Activated T-cell treated with anti-CD3 and anti-CD28 coated beads, Interleukin-2, amount 50 U/mL, for 4 hours (primary cell): ENCODE data around the gene TRIB2. TPM values are rescaled to one million over a fixed set of nuclear protein-coding genes. Genes with fewer than 3 reads are reported as not detected.

Experiments used
- ATAC-seq, 2 donors: fragments of 200-7000 bp; cut with Tn5 transposase; one replicate each; pipeline ENCODE4 v1.10.0; 2021
- DNase-seq: peaks from one replicate; pipeline ENCODE4 v3.0.0-alpha.2; 2020
- H3K27me3 Mint-ChIP-seq: one replicate; pipeline ENCODE4 v1.8.0; 2021; ENCODE audit warnings: low read depth, mixed read lengths
- H3K36me3 Mint-ChIP-seq: one replicate; pipeline ENCODE4 v1.8.0; 2022; ENCODE audit warnings: mixed read lengths; ENCODE audit not compliant: insufficient read depth
- H3K4me1 Mint-ChIP-seq: one replicate; pipeline ENCODE4 v1.8.0; 2021; ENCODE audit warnings: low read depth, mixed read lengths
- H3K4me3 Mint-ChIP-seq: one replicate; pipeline ENCODE4 v1.8.0; 2021; ENCODE audit warnings: mild to moderate bottlenecking, moderate library complexity, mixed read lengths
- H3K9me3 Mint-ChIP-seq: one replicate; pipeline ENCODE4 v1.8.0; 2021; ENCODE audit warnings: mixed read lengths
- total RNA-seq, 3 donors: library from RNA; stranded (reverse); gene quantifications; one replicate each; pipeline ENCODE4 v1.2.1, GENCODE V29; 2021

The TRIB2 gene
- total RNA-seq, 3 donors from 2014 or later: 8.8 to 13.3 (median 9.8) TPM

GRCh38 chr2:12721566-12722446, 5.1 kb downstream of the TRIB2 start:
- ATAC-seq: peak in 1 of 2 donors; percentile 6
- Mint-ChIP-seq H3K36me3 (peaks cover 30% of the 10 kb centered on the region), H3K27me3 (no peaks in the 10 kb centered on the region), H3K4me3 (peak overlapping the region; percentile 92), H3K4me1 (peaks cover 81% of the 10 kb centered on the region), H3K9me3 (no peaks in the 10 kb centered on the region)
- no peak for DNase-seq

GRCh38 chr2:12722447-12723316, 5.9 kb downstream of the TRIB2 start:
- Mint-ChIP-seq H3K9me3 (no peaks in the 10 kb centered on the region), H3K4me3 (peak overlapping the region; percentile 92), H3K36me3 (peaks cover 30% of the 10 kb centered on the region), H3K4me1 (peaks cover 90% of the 10 kb centered on the region), H3K27me3 (no peaks in the 10 kb centered on the region)
- no peak for DNase-seq
- peak; percentile 26 for ATAC-seq

GRCh38 chr2:12723736-12724463, 7.2 kb downstream of the TRIB2 start:
- DNase-seq (no peak), ATAC-seq (no peak)
- H3K4me1 Mint-ChIP-seq: peaks cover 99% of the 10 kb centered on the region
- H3K4me3 Mint-ChIP-seq: peak overlapping the region; percentile 42
- peaks cover 30% of the 10 kb centered on the region for H3K36me3 Mint-ChIP-seq
- no peaks in the 10 kb centered on the region for H3K27me3 Mint-ChIP-seq
- no peaks in the 10 kb centered on the region for H3K9me3 Mint-ChIP-seq

- ATAC-seq (no peak), DNase-seq (no peak)
- peaks cover 39% of the 10 kb centered on the region for H3K36me3 Mint-ChIP-seq
- no peaks in the 10 kb centered on the region for H3K27me3 Mint-ChIP-seq
- peaks cover 97% of the 10 kb centered on the region for H3K4me1 Mint-ChIP-seq
- no peaks in the 10 kb centered on the region for H3K9me3 Mint-ChIP-seq
- no peak overlapping the region for H3K4me3 Mint-ChIP-seq
These were observed 8.8 kb downstream of the TRIB2 start for GRCh38 chr2:12725233-12726187.

- Mint-ChIP-seq H3K9me3 (no peaks in the 10 kb centered on the region), H3K27me3 (no peaks in the 10 kb centered on the region), H3K4me3 (no peak overlapping the region), H3K4me1 (peaks cover 97% of the 10 kb centered on the region), H3K36me3 (peaks cover 46% of the 10 kb centered on the region)
- ATAC-seq (no peak), DNase-seq (no peak)
These were observed 9.5 kb downstream of the TRIB2 start for GRCh38 chr2:12726271-12726670.

- ATAC-seq (no peak), DNase-seq (no peak)
- peaks cover 54% of the 10 kb centered on the region for H3K36me3 Mint-ChIP-seq
- H3K9me3 Mint-ChIP-seq: no peaks in the 10 kb centered on the region
- H3K4me3 Mint-ChIP-seq: no peak overlapping the region
- H3K4me1 Mint-ChIP-seq: peaks cover 97% of the 10 kb centered on the region
- H3K27me3 Mint-ChIP-seq: no peaks in the 10 kb centered on the region
These were observed 10.3 kb downstream of the TRIB2 start for GRCh38 chr2:12727065-12727464.

GRCh38 chr2:12727641-12728040, 10.9 kb downstream of the TRIB2 start:
- no peak for DNase-seq
- Mint-ChIP-seq H3K4me3 (peak overlapping the region; percentile 38), H3K36me3 (peaks cover 57% of the 10 kb centered on the region), H3K27me3 (no peaks in the 10 kb centered on the region), H3K4me1 (peaks cover 96% of the 10 kb centered on the region), H3K9me3 (no peaks in the 10 kb centered on the region)
- ATAC-seq: no peak

- Mint-ChIP-seq H3K4me1 (peaks cover 94% of the 10 kb centered on the region), H3K36me3 (peaks cover 52% of the 10 kb centered on the region), H3K27me3 (no peaks in the 10 kb centered on the region), H3K9me3 (no peaks in the 10 kb centered on the region), H3K4me3 (peak overlapping the region; percentile 22)
- ATAC-seq: peak; percentile 67 to 78
- DNase-seq: no peak
These were observed 11.6 kb downstream of the TRIB2 start for GRCh38 chr2:12728221-12728777.

- H3K27me3 Mint-ChIP-seq: no peaks in the 10 kb centered on the region
- H3K36me3 Mint-ChIP-seq: peaks cover 40% of the 10 kb centered on the region
- no peak for ATAC-seq
- peaks cover 91% of the 10 kb centered on the region for H3K4me1 Mint-ChIP-seq
- DNase-seq: no peak
- H3K9me3 Mint-ChIP-seq: no peaks in the 10 kb centered on the region
- H3K4me3 Mint-ChIP-seq: no peak overlapping the region
These were observed 13.5 kb downstream of the TRIB2 start for GRCh38 chr2:12730265-12730664.

GRCh38 chr2:12731701-12732280, 15.1 kb downstream of the TRIB2 start:
- Mint-ChIP-seq H3K9me3 (no peaks in the 10 kb centered on the region), H3K27me3 (no peaks in the 10 kb centered on the region), H3K4me1 (peaks cover 87% of the 10 kb centered on the region), H3K4me3 (no peak overlapping the region), H3K36me3 (peaks cover 38% of the 10 kb centered on the region)
- no peak for DNase-seq
- ATAC-seq: no peak

- H3K4me1 Mint-ChIP-seq: peaks cover 85% of the 10 kb centered on the region
- ATAC-seq: no peak
- DNase-seq: no peak
- peaks cover 42% of the 10 kb centered on the region for H3K36me3 Mint-ChIP-seq
- no peaks in the 10 kb centered on the region for H3K27me3 Mint-ChIP-seq
- no peaks in the 10 kb centered on the region for H3K9me3 Mint-ChIP-seq
- H3K4me3 Mint-ChIP-seq: no peak overlapping the region
These were observed 15.9 kb downstream of the TRIB2 start for GRCh38 chr2:12732651-12733050.

GRCh38 chr2:12733846-12734245, 17.1 kb downstream of the TRIB2 start:
- H3K27me3 Mint-ChIP-seq: no peaks in the 10 kb centered on the region
- peaks cover 77% of the 10 kb centered on the region for H3K4me1 Mint-ChIP-seq
- DNase-seq (no peak), ATAC-seq (no peak)
- no peak overlapping the region for H3K4me3 Mint-ChIP-seq
- no peaks in the 10 kb centered on the region for H3K9me3 Mint-ChIP-seq
- H3K36me3 Mint-ChIP-seq: peaks cover 50% of the 10 kb centered on the region
